ENCODE results near the gene ERMAP. TPM values are rescaled to one million over a fixed set of nuclear protein-coding genes. Genes with fewer than 3 reads are reported as not detected.

ERMAP gene
- total RNA-seq, 1 experiment from 2014 or later = 17.2 TPM

DNA sequence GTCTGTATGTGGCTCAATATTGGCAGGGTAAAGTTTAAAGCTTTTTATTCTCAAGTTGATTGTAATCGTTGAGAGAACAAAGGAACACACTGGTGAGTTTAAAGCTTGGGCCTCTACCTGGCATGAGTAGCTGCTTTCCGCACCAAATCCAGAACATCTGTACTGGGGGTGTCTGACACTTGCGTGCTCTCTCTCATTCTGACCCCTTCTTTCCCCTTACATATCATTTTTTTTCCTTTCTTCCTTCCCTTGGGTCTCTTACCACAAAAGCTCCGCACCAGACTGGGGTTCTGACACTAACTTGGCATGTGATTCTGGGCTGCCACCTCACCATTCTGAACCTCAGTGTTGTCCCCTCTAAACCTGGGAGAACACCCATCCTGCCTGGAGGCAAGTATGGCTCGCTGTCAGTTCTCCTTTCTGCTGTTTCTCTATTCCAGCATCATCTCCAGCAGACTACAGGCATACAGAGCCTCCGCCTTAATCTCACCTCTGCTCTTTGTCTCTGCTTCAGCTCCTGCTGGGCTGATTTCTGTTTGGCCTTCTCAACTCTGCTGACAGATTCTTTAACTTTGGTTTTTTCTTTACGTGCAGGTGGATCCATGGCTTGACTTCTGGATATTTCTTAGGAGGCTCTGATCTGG is 859 bp upstream of the ERMAP start:
- Mint-ChIP-seq H3K9me3 (ENCODE audit: unreplicated experiment) (no peaks in the 10 kb centered on the region), H3K36me3 (ENCODE audit: insufficient read depth, unreplicated experiment) (peaks cover 10% of the 10 kb centered on the region), H3K27ac (ENCODE audit: low read depth, unreplicated experiment) (peak overlapping the region; percentile 74), H3K27me3 (ENCODE audit: insufficient read depth, unreplicated experiment) (no peaks in the 10 kb centered on the region), H3K4me3 (ENCODE audit: unreplicated experiment) (peak overlapping the region; percentile 71), H3K4me1 (ENCODE audit: insufficient read depth, unreplicated experiment) (peaks cover 21% of the 10 kb centered on the region)
- TF ChIP-seq, protein P1, sequence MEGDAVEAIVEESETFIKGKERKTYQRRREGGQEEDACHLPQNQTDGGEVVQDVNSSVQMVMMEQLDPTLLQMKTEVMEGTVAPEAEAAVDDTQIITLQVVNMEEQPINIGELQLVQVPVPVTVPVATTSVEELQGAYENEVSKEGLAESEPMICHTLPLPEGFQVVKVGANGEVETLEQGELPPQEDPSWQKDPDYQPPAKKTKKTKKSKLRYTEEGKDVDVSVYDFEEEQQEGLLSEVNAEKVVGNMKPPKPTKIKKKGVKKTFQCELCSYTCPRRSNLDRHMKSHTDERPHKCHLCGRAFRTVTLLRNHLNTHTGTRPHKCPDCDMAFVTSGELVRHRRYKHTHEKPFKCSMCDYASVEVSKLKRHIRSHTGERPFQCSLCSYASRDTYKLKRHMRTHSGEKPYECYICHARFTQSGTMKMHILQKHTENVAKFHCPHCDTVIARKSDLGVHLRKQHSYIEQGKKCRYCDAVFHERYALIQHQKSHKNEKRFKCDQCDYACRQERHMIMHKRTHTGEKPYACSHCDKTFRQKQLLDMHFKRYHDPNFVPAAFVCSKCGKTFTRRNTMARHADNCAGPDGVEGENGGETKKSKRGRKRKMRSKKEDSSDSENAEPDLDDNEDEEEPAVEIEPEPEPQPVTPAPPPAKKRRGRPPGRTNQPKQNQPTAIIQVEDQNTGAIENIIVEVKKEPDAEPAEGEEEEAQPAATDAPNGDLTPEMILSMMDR (IDR thresholded peaks at IDR 0.05; ENCODE audit: unreplicated experiment) = no peak
- ChIA-PET POLR2A (interaction anchor here (0.6 to 11.5 kb wide), 19 partner anchors 9 to 538 kb away, joined by 3 to 88 read pairs (median 4); partner anchors contain the start of genes C1orf50, P3H1, PPIH and ZNF691), CTCF (interaction anchor here (0.5 to 1.0 kb wide), 3 partner anchors 39 to 1299 kb away, joined by 3 to 4 read pairs (median 3); no protein-coding TSS in a partner anchor)
- intact Hi-C loops (cut with micrococcal nuclease) = no loop called here
- DNase-seq (ENCODE audit: unreplicated experiment) = peak; percentile 3
- BruUV-seq (replicated peaks) = TSS peak; percentile 56

DNA sequence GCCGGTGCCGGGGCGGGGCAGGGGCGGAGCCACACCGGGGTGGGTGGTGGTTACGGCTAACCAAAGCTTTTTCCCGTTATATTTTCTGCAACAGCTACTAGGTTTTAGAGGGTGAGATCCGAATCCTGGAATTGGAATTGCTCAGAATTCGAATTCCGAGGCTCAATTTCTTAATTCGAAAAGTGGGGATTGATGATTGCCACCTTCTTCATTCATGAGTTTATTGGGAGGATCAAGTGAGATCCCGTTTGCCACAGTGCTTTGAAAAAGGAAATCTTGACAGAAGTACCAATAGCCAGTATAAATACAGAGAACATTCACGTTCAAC is 482 bp downstream of the ERMAP start:
- Mint-ChIP-seq H3K27ac (ENCODE audit: low read depth, unreplicated experiment) (no peak overlapping the region), H3K4me1 (ENCODE audit: insufficient read depth, unreplicated experiment) (peaks cover 21% of the 10 kb centered on the region), H3K27me3 (ENCODE audit: insufficient read depth, unreplicated experiment) (no peaks in the 10 kb centered on the region), H3K4me3 (ENCODE audit: unreplicated experiment) (peak overlapping the region; percentile 71), H3K9me3 (ENCODE audit: unreplicated experiment) (no peaks in the 10 kb centered on the region), H3K36me3 (ENCODE audit: insufficient read depth, unreplicated experiment) (peaks cover 10% of the 10 kb centered on the region)
- intact Hi-C loops (cut with micrococcal nuclease) = no loop called here
- TF ChIP-seq, protein P1 (IDR thresholded peaks at IDR 0.05; ENCODE audit: unreplicated experiment) = no peak
- no peak for DNase-seq (ENCODE audit: unreplicated experiment)
- BruUV-seq (replicated peaks) = no TSS peak
- CTCF ChIA-PET = no interaction called here
- POLR2A ChIA-PET = interaction anchor here (0.7 to 11.5 kb wide), 10 partner anchors 9 to 159 kb away, joined by 3 to 88 read pairs (median 4); partner anchors contain the start of genes C1orf50, P3H1, PPIH and YBX1

DNA sequence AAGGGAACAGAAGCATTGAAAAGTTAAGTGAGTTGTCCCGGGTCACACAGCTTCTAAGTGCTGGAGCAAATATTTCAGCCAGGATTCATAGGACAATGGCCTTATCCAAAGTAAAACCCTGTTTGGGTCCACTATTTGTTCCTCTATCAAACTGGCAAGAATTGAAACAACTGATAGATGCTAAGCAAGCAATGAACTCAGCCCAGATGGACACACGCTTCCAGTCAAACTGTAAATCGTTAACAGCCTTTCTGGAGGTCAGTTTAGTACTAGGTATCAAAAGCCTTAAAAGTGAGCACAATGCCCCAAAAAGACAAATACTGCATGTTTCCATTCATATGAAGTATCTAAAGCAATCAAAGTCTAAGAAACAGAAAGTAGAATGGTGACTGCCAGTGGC is 1.1 kb downstream of the ERMAP start:
- ChIA-PET POLR2A (interaction anchor here (0.8 to 11.5 kb wide), 7 partner anchors 9 to 136 kb away, joined by 3 to 88 read pairs (median 4); partner anchors contain the start of genes C1orf50, P3H1, YBX1 and ZNF691), CTCF (no interaction called here)
- DNase-seq (ENCODE audit: unreplicated experiment) = no peak
- Mint-ChIP-seq H3K27me3 (ENCODE audit: insufficient read depth, unreplicated experiment) (no peaks in the 10 kb centered on the region), H3K9me3 (ENCODE audit: unreplicated experiment) (no peaks in the 10 kb centered on the region), H3K4me3 (ENCODE audit: unreplicated experiment) (peak overlapping the region; percentile 71), H3K27ac (ENCODE audit: low read depth, unreplicated experiment) (no peak overlapping the region), H3K4me1 (ENCODE audit: insufficient read depth, unreplicated experiment) (peaks cover 21% of the 10 kb centered on the region), H3K36me3 (ENCODE audit: insufficient read depth, unreplicated experiment) (peaks cover 10% of the 10 kb centered on the region)
- no TSS peak for BruUV-seq (replicated peaks)
- TF ChIP-seq, protein P1 (IDR thresholded peaks at IDR 0.05; ENCODE audit: unreplicated experiment) = no peak
- intact Hi-C loops (cut with micrococcal nuclease) = no loop called here

DNA sequence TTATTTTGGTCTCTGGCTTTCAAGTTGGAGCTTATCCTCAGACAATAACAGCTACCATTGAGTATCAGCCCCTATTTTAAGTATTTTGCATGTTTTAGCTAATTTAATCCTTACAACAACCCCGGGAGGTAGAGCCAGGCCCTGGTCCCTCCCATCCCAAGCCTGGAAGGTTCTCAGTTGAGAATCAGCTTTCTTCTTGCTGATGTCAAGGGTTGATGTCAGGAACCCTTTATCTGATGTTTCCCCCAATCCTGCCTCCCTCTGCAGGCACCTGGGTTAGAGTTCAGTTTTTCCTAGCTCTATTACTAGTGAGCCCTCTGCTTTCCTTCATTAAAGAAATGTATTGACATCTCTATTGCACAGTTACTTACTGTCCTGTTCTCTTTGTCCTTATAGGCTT is 3.9 kb downstream of the ERMAP start:
- ChIA-PET POLR2A (interaction anchor here (0.7 to 11.5 kb wide), 4 partner anchors 9 to 1149 kb away, joined by 3 to 88 read pairs (median 6); partner anchors contain the start of gene ZNF691), CTCF (interaction anchor here (1.7 kb wide), 1 partner anchor 26 kb away, joined by 6 read pairs; the partner anchor contains the start of gene ZNF691)
- BruUV-seq (replicated peaks) = no TSS peak
- H3K4me3 Mint-ChIP-seq (ENCODE audit: unreplicated experiment) = no peak overlapping the region
- no peak for DNase-seq (ENCODE audit: unreplicated experiment)
- intact Hi-C loops (cut with micrococcal nuclease) = no loop called here
- H3K27ac Mint-ChIP-seq (ENCODE audit: low read depth, unreplicated experiment) = no peak overlapping the region
- H3K4me1 Mint-ChIP-seq (ENCODE audit: insufficient read depth, unreplicated experiment) = peaks cover 19% of the 10 kb centered on the region
- H3K36me3 Mint-ChIP-seq (ENCODE audit: insufficient read depth, unreplicated experiment) = peaks cover 11% of the 10 kb centered on the region
- H3K27me3 Mint-ChIP-seq (ENCODE audit: insufficient read depth, unreplicated experiment) = no peaks in the 10 kb centered on the region
- H3K9me3 Mint-ChIP-seq (ENCODE audit: unreplicated experiment) = no peaks in the 10 kb centered on the region
- TF ChIP-seq, protein P1 (IDR thresholded peaks at IDR 0.05; ENCODE audit: unreplicated experiment) = no peak
